NCI-H146 treated with DMSO at 0.1 percent for 48 hours (cell line): ENCODE data around the gene EGFL7.
"Not testable (repeated sequence)": the region's sequence is repeated elsewhere in the genome, so short reads cannot be mapped to it uniquely, and the experiment has no call there.

Source experiments
- DNase-seq: peaks from one replicate; lab custom pipeline; 2025; ENCODE audit not compliant: unreplicated experiment; lab: John Stamatoyannopoulos, UW

Gene EGFL7

DNA sequence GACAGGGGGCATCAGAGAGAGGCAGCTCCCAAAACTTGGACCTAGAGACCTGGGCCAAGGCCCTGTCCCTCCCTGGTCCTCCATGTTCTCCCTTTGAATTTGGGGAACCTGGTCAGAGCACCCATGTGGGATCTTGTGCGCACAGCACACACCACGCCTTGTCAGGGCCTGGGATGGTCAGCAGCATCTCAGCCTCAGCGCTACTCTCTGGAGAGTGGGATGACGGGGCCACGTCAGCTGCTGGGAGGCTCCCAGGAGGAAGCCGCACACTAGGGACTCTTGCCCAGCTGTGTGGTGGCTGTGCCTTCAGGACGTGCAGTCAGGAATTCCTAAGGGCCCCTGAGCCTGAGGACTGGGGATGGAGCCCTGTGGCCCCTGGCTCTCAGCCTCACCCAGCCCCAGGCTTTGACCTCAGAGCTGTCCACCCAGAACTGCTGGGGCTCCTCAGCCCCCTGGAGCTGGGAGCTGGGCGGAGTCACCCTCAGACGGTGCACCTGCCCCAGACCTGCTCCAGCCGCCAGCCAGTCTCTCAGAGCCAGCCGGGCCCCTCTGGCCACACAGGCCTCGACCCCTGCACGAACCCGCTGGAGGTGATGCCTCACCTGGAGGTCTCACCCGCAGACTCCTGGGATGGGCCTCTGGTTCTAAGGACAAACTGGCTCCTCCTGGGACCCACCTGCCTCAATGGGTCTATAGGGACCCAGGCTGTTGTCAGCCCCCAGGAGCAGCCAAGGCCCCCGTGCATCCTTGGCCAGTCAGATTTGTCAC is 38.3 kb upstream of the EGFL7 start:
- no peak for DNase-seq

GRCh38 chr9:136625101-136626065 is 37.3 kb upstream of the EGFL7 start:
- no peak for DNase-seq

GRCh38 chr9:136626066-136626725 is 36.5 kb upstream of the EGFL7 start:
- no peak for DNase-seq

- peak; percentile 71 for DNase-seq
Observed at GRCh38 chr9:136626740-136627642, 35.7 kb upstream of the EGFL7 start.

- no peak for DNase-seq
Observed at GRCh38 chr9:136627703-136628102, 35.0 kb upstream of the EGFL7 start.

GRCh38 chr9:136628268-136628667 is 34.4 kb upstream of the EGFL7 start:
- DNase-seq: no peak

DNA sequence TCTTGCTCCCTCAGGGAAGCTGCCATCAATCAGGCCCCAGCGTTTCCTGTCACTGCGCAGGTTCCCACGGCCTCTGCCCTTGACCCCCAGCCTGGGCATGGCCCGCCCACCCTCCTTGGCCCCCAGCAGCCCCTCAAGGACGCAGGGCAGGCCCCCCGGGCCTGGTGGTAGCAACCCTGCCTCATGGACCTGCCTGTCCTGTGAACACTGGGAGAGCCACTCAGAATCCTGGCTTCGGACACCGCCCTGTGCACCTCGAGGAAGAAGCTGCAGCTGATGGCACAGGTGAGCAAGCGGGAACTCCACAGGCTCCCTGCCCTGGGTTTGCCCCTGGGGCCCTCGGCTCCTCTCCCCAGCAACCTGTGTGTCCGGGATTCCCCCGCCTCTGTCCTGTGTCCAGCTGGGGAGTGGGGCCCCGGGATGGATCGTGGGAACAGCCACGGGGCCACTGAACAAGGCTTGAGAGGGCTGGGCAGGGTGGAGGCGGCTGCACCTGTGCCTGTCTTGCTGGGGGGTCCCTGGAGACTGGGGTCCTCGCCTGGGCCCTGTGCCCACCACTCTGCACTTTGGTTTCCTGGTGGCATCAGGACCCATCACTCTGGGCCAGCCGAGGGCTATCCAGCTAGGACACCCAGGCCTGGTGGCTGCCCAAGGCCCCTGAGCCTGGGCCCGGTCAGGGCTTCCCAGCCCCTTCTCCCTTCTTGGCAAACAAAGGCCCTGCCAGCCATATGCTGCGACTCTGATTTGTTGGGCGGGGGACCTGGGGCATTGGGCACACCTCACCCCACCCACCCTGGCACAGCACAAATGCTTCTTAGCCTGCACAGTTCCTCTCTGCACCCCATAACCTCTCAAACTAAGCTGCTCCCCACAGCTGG is 33.5 kb upstream of the EGFL7 start:
- DNase-seq: no peak

DNA sequence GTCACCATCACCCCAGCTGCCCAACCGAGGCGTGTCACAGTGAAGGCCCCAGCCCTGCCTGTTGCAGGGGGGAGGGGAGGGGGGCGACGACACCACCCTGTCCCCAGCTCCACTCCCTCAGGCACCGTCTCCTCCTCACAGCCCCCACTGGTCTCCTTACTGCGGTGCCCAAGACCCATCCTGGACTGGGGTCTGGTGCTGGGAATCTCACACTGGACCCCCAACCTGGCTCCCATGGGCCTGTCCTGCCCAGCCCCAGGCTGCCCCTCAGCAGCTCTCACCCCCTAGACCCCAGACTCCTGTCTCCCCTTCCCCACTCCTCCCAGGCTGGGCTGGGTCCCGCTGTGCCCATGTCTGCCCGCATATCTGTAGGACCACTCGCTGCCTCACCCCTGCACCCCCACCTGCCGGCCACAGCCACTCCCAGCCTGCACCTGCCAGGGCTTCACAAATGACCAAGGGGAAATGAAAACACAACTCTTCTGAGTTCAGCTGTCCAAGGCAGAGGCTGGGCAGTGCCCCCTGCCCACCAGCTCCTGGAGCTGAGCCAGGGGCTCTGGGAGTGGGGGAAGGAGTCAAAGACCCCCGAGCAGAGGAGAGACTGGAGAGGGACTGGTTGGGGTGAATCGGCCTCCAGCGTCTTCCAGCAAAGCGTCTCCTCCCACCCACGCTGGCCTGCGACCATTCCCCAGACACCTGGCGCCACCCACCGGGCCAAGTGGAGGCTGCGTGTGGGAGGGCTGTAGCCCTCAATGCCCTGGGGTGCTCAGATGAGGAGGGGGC is 32.6 kb upstream of the EGFL7 start:
- DNase-seq: peak; percentile 19

- no peak for DNase-seq
Observed at GRCh38 chr9:136630662-136630992, 32.1 kb upstream of the EGFL7 start.

- DNase-seq: peak; percentile 35
Observed at GRCh38 chr9:136631038-136632000, 31.4 kb upstream of the EGFL7 start.

DNA sequence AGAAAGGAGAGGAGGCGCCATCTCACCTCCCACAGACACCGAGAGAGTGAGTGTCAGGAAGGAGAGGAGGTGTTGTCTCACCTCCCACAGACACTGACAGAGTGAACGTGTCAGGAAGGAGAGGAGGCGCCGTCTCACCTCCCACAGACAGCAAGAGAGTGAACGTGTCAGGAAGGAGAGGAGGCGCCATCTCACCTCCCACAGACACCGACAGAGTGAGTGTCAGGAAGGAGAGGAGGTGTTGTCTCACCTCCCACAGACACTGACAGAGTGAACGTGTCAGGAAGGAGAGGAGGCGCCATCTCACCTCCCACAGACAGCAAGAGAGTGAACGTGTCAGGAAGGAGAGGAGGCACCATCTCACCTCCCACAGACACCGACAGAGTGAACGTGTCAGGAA is 30.6 kb upstream of the EGFL7 start:
- DNase-seq: not testable (repeated sequence)

GRCh38 chr9:136632491-136633106 is 30.1 kb upstream of the EGFL7 start:
- not testable (repeated sequence) for DNase-seq

- no peak for DNase-seq
Observed at GRCh38 chr9:136634904-136635303, 27.8 kb upstream of the EGFL7 start.

DNA sequence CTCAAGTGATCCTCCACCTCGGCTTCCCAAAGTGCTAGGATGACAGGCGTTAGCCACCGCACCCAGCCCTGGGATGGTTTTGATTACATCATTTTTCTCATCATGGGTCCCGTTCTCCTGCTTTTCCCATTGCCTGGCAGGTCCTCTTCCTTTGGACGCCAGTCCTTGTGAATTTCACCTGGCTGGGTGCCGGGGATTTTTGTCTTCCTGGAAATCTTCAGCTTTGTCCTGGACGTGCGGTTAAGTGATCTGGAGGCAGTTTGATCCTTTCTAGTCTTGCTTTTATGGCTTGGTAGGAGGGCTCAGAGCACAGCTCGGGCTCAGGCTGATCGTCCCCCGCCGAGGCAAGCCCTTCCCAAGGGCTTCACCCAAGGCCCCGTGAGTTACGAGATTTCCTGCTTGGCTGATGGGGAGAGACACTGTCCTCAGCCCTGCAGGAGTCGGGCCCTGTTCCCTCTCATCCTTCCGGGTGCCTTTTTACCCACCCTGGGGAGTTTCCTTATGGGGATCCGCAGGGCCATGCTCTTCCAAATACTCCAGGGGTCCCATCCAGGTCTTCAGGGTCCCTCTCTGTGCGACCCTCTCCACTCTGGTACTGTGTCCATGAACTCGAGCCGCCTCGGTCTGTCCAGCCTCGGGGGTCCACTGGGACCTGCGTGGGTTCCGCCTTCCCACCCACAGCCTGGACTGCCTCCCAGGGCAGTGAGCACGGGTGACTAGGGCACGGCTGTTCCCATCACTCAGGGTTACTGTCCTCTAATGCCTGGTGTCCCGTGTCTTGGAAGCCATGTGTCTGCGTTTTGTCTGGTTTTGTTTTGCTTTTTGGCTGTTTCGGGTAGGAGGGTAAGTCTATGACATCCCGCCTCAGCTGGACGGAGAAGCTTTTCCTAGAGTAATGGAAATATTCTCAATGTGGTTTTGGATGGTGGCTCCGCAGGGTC is 22.3 kb upstream of the EGFL7 start:
- DNase-seq: no peak

DNA sequence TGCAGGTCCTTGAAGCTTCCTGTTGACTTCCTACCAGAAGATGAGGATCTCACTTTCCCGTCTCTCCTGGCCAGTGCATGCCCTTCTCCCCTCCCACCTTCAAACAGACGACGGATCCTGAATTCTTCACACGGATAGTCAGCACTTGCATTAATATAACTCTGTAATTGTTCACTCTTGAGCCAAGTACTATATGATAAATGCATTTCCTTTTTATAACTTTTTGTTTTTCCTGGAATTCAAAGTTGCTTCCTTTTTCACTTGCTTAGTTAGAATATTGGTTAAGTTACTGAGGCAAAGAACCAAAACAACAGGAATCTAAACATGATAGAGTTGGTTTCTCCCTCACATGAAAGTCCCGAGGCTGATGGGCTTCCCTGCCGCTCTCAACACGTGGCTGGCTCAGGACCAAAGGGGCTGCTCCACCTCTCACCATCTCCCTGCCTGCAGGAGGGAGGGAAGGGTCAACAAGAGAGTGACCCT is 20.2 kb upstream of the EGFL7 start:
- DNase-seq: no peak
